HepG2 (cell line): ENCODE results near the gene NUDT1. TPM values are rescaled to one million over a fixed set of nuclear protein-coding genes. Genes with fewer than 3 reads are reported as not detected.

Experiments
- BRCA1 ChIP-seq: sonication (generic); formaldehyde crosslinking; IDR thresholded peaks from 2 replicates; pipeline ENCODE4 v1.4.0; 2020; ENCODE audit warnings: missing genetic modification reagents
- HIC2 ChIP-seq: sonication (generic); formaldehyde crosslinking; IDR thresholded peaks from 2 replicates; pipeline ENCODE4 v1.9.0; 2022; ENCODE audit warnings: low read depth, missing genetic modification reagents
- HIVEP1 ChIP-seq: sonication (generic); formaldehyde crosslinking; IDR thresholded peaks from 2 replicates; pipeline ENCODE4 v1.4.0; 2020; ENCODE audit warnings: mild to moderate bottlenecking, missing genetic modification reagents
- NFATC3 ChIP-seq: sonication (generic); formaldehyde crosslinking; IDR thresholded peaks from 2 replicates; pipeline ENCODE4 v1.5.1; 2020; ENCODE audit warnings: mild to moderate bottlenecking, missing genetic modification reagents
- PITX1 ChIP-seq: sonication (generic); formaldehyde crosslinking; IDR thresholded peaks from 2 replicates; pipeline ENCODE4 v1.5.1; 2020; ENCODE audit warnings: mild to moderate bottlenecking, missing genetic modification reagents
- SMAD1 ChIP-seq: sonication (generic); formaldehyde crosslinking; IDR thresholded peaks from 2 replicates; pipeline ENCODE4 v1.4.0; 2020; ENCODE audit warnings: missing genetic modification reagents, low read depth, mild to moderate bottlenecking, borderline replicate concordance
- TEAD3 ChIP-seq: optimal IDR thresholded peaks from 2 replicates; pipeline ENCODE3; 2016; ENCODE audit warnings: borderline replicate concordance
- TOPORS ChIP-seq: sonication (generic); formaldehyde crosslinking; IDR thresholded peaks from 2 replicates; pipeline ENCODE4 v1.8.0; 2023; ENCODE audit warnings: mild to moderate bottlenecking, missing genetic modification reagents
- ZBTB20 ChIP-seq: sonication (generic); formaldehyde crosslinking; IDR thresholded peaks from 2 replicates; pipeline ENCODE4 v1.8.1; 2023; ENCODE audit warnings: missing genetic modification reagents, low read depth, mild to moderate bottlenecking, borderline replicate concordance
- ZBTB40 ChIP-seq, 2 experiments: fragments of 450-650 bp in 1 of 2; sonication (generic) in 1 of 2; formaldehyde crosslinking in 1 of 2; IDR thresholded peaks; 2 replicates each; pipeline versions ENCODE4 v1.6.1 to v1.8.0; 2016 to 2022; ENCODE audit warnings: antibody characterized with exemption in 1 of 2, mild to moderate bottlenecking in 1 of 2, missing genetic modification reagents in 1 of 2
- ZIK1 ChIP-seq: sonication (generic); formaldehyde crosslinking; IDR thresholded peaks from 2 replicates; pipeline ENCODE4 v1.5.0; 2020; ENCODE audit warnings: mild to moderate bottlenecking, low read depth, missing genetic modification reagents, borderline replicate concordance
- ZNF280B ChIP-seq: sonication (generic); formaldehyde crosslinking; IDR thresholded peaks from 2 replicates; pipeline ENCODE4 v1.5.0; 2020; ENCODE audit warnings: missing genetic modification reagents, mild to moderate bottlenecking, borderline replicate concordance
- ZNF446 ChIP-seq: sonication (generic); formaldehyde crosslinking; IDR thresholded peaks from 2 replicates; pipeline ENCODE4 v1.5.0; 2020; ENCODE audit warnings: mild to moderate bottlenecking, missing genetic modification reagents
- polyA plus RNA-seq, 8 experiments: library from polyadenylated mRNA; depleted of rRNA in 3 of 8; stranded (reverse) in 7 of 8; unstranded in 1 of 8; fragments of >200 nt; fragmentation: Illumina TruSeq in 4 of 8; extraction: Trizol in 4 of 8; gene quantifications; 2 replicates each; pipeline versions ENCODE4 v1.2.1 to v1.2.3, GENCODE V29; 2011 to 2016; ENCODE audit warnings: low read depth in 4 of 8, missing spikeins in 1 of 8, mixed read lengths in 1 of 8; ENCODE audit not compliant: insufficient read depth in 1 of 8
- total RNA-seq, 5 experiments: library from RNA; depleted of rRNA; stranded (reverse); fragments of >200 nt; fragmentation: Illumina TruSeq; extraction: Trizol; gene quantifications; 2 replicates each; pipeline ENCODE4 v1.2.3, GENCODE V29; 2016; ENCODE audit warnings: low read depth in 1 of 5
- TF ChIP-seq, protein P1 (sequence below): sonication (generic); formaldehyde crosslinking; IDR thresholded peaks from 2 replicates; pipeline ENCODE4 v1.4.0; 2020; ENCODE audit warnings: mild to moderate bottlenecking, missing genetic modification reagents

The NUDT1 gene
- total and polyA plus RNA-seq, 2 of the 13 experiments (the other 11 are each of a cell fraction or from before 2014, with no cell fraction given), result 9.1 to 26.8 TPM

DNA sequence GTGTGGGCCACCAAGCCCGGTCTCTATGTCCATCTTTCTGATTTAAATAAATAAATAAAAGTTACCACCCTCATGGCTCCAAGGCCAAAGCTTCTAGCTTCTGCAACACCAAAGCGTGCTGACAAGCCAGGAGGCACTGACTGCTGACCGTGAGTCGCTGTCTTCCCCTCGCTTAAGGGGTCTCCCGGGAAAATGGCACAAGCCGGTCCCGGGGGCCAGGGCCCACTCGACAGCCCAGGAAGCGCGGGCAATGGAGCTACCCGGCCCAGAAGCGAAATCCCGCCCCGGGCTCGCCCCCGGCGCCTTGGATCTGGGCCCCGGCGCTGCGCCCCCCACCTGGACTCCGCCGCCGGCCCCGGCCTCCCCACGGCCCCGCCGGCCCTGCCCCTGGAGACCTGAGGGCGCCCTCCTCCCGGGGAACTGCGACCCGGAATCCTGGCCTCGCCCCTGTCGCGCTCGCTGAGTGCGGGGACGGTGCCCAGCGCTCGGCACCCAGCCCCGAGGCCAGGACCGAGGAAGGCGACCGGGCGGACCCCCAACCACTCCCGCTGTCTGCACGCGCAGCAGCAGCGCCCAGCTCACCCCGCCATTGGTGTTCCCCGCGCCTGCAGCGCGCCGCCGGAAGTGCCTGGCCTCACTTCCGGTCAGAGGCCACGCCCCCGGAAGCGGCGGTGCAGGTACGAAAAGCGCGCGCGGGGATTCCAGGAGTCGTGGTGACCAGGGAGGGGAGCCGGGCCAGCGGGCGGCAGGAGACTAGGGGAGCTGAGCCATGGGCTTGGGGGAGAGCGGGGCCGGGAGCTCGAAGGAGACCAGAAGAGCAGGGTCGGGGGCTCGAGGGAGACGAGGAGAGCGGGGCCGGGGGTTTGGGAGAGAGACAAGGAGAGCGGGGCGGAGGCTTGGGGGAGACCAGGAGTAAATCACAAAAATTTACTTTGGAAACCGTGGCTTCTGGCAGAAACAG, at the start of gene NUDT1, which contains the start of gene MRM2 (continued):
- TF ChIP-seq HIC2 (no peak), TEAD3 (CRISPR knock-in tag) (peak; percentile 72), ZIK1 (CRISPR knock-in tag) (peak; percentile 84; the same call in 1 of the 2 replicates), ZBTB40 (IDR thresholded peaks at IDR 0.05) (peak; percentile 95), ZBTB40 (CRISPR knock-in tag; IDR thresholded peaks at IDR 0.05) (peak; percentile 43; the same call in 1 of the 2 replicates), ZNF446 (CRISPR knock-in tag) (0 out of 2 replicates have a peak, but pooled peaks have one; percentile 6), SMAD1 (no peak), NFATC3 (CRISPR knock-in tag) (peak; percentile 66; the same call in 1 of the 2 replicates), PITX1 (peak; percentile 66), HIVEP1 (CRISPR knock-in tag) (peak; percentile 57; the same call in 1 of the 2 replicates), BRCA1 (0 out of 2 replicates have a peak, but pooled peaks have one; percentile 37), ZNF280B (CRISPR knock-in tag) (peak; percentile 77; the same call in 1 of the 2 replicates), ZBTB20 (CRISPR knock-in tag) (peak; percentile 72; the same call in 1 of the 2 replicates), TOPORS (CRISPR knock-in tag) (peak; percentile 84)
- TF ChIP-seq, protein P1, sequence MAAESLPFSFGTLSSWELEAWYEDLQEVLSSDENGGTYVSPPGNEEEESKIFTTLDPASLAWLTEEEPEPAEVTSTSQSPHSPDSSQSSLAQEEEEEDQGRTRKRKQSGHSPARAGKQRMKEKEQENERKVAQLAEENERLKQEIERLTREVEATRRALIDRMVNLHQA (CRISPR knock-in tag), result no peak
